Upper lobe of right lung (tissue), 1 donor: ENCODE data around the gene MCAM. TPM values are rescaled to one million over a fixed set of nuclear protein-coding genes. Genes with fewer than 3 reads are reported as not detected.

ENCODE experiments used
- ATAC-seq: fragments of 200-7000 bp; cut with Tn5 transposase; one replicate; pipeline ENCODE4 v1.9.1; 2020; ENCODE audit warnings: mild to moderate bottlenecking, moderate library complexity
- DNase-seq: peaks from one replicate; pipeline ENCODE4 v3.0.0-alpha.2; 2020
- H3K27ac ChIP-seq: fragments of 200-600 bp; one replicate; pipeline ENCODE4 v1.8.0; 2022
- H3K27me3 ChIP-seq: fragments of 200-600 bp; one replicate; pipeline ENCODE4 v1.8.0; 2022; ENCODE audit warnings: mild to moderate bottlenecking
- H3K36me3 ChIP-seq: fragments of 200-600 bp; one replicate; pipeline ENCODE4 v1.8.0; 2022
- H3K4me1 ChIP-seq: fragments of 200-600 bp; one replicate; pipeline ENCODE4 v1.8.0; 2022
- H3K4me3 ChIP-seq: fragments of 200-600 bp; one replicate; pipeline ENCODE4 v1.8.0; 2022; ENCODE audit warnings: mild to moderate bottlenecking
- H3K9me3 ChIP-seq: fragments of 200-600 bp; one replicate; pipeline ENCODE4 v1.8.0; 2022
- intact Hi-C: fragments of 100-400 bp; cut with DNase I; formaldehyde crosslinking; loops from one replicate; pipeline ENCODE4 v1.11.0; 2022
- total RNA-seq: library from RNA; stranded (reverse); fragmentation: NEBNext Ultra II Directional; extraction: Animal tissue kit (Norgen Biotek cat#: 25700); gene quantifications from one replicate; pipeline ENCODE4 v1.2.1, GENCODE V29; 2021
- TF ChIP-seq, protein P1 (sequence below): fragments of 200-600 bp; IDR thresholded peaks from one replicate; pipeline ENCODE4 v1.8.0; 2022; ENCODE audit warnings: antibody characterized with exemption
- donor health status: DM: no; HTN: yes; CAD: no; lungs with severe emphysema.

MCAM gene
- total RNA-seq, 1 donor from 2014 or later, result 134 TPM

DNA sequence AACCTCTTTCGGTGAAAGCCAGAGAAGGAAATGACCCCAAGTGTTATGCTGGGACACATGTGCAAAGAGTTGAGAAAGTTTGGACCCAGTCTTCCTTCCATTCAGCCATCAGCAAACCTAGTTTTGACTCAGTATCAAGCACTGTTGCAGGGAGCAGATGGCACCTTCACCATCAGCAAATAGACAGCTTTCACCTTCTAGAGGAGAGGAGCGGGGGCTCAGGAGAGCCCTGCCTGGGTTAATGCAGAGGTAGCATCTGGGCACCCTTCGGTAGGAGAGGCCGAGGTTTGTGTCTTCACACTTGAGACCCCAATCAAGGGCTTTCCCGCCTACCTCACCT lies 45.8 kb upstream of the MCAM start:
- peaks cover 30% of the 10 kb centered on the region for H3K4me1 ChIP-seq
- no peak for ATAC-seq

DNA sequence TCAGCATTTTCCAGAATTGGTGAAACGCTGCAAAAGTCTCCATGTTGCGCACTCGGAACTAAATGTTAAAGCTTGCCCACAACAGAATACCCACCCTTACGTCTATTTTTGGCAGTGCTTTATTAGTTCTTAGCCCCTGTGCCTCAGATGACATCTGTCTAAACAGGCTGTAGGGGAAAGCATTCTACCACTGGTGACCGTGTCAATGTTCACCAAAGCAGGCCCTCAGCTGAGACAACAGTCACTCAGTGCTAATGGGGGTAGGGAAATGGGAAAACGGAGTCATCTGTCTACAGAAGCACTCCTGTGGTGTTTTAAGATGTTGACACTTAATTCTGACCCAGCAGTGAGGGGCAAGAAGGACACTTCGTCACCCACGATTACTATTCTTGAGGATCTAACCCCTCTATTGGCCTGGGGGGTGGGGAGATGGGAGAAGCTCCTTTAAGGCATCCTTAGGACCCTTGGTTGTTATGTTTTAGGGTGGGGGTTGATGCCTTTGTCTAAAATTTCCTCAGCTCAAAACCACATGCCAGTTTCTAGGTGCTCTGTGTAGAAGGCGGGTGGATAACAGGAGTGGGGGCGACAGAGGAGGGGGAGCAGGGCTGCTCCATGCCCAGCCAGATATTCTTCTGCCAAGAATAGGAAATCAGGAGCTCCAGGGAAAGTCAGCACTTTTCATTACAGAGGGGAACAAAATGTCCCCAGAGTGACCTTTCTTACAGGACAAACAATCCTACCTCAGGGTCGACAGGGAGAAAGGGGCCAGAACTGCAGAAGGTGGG lies 45.2 kb upstream of the MCAM start:
- H3K4me3 ChIP-seq, result no peak overlapping the region
- ATAC-seq (no peak), DNase-seq (no peak)
- TF ChIP-seq, protein P1, sequence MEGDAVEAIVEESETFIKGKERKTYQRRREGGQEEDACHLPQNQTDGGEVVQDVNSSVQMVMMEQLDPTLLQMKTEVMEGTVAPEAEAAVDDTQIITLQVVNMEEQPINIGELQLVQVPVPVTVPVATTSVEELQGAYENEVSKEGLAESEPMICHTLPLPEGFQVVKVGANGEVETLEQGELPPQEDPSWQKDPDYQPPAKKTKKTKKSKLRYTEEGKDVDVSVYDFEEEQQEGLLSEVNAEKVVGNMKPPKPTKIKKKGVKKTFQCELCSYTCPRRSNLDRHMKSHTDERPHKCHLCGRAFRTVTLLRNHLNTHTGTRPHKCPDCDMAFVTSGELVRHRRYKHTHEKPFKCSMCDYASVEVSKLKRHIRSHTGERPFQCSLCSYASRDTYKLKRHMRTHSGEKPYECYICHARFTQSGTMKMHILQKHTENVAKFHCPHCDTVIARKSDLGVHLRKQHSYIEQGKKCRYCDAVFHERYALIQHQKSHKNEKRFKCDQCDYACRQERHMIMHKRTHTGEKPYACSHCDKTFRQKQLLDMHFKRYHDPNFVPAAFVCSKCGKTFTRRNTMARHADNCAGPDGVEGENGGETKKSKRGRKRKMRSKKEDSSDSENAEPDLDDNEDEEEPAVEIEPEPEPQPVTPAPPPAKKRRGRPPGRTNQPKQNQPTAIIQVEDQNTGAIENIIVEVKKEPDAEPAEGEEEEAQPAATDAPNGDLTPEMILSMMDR, result no peak
- no peaks in the 10 kb centered on the region for H3K9me3 ChIP-seq
- H3K4me1 ChIP-seq, result peaks cover 30% of the 10 kb centered on the region
- no peaks in the 10 kb centered on the region for H3K27me3 ChIP-seq
- H3K27ac ChIP-seq, result no peak overlapping the region
- intact Hi-C loops, result no loop called here
- H3K36me3 ChIP-seq, result no peaks in the 10 kb centered on the region

More for the DNA sequence above, 45.8 kb upstream of the MCAM start:
- TF ChIP-seq, protein P1, result no peak
- Histone ChIP-seq H3K27me3 (no peaks in the 10 kb centered on the region), H3K4me3 (no peak overlapping the region), H3K36me3 (no peaks in the 10 kb centered on the region), H3K9me3 (no peaks in the 10 kb centered on the region), H3K27ac (no peak overlapping the region)
- intact Hi-C loops, result no loop called here
- DNase-seq, result no peak

DNA sequence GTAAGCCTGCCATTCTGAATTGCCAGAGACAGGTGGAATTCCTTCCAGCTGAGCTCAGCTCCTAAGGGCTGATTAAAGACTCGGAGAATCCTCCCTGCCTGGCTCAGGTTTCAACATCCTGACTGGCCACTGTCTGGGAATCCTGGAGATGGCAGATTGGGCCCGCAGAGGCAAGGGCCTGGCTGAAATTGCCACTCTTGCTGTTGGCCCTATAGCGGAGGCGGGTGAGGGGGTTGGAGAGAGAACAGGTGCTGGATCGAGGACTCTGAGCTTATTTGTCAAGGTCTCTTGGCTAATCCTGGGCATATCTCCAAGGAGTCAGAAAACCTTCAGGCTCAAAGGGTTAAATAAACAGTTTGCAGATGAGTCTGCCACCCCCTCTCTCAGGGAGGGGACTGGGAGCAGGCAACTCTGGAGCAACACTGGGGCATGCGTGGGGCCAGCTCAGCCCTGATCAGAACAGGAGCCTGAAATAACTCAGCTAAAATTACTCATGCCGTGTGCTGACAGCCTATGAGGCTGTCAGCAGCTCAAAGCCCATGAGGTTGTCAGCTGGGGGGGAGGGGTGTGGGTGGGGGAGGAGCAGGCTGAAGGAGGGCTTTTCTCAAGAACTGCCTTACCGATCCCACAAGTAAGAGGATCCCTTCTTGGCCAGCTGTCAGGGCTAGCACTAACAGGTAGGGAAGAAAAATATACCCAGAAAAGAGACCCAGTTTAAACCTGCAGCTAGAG lies 44.3 kb upstream of the MCAM start:
- intact Hi-C loops, result no loop called here
- Histone ChIP-seq H3K4me1 (peaks cover 30% of the 10 kb centered on the region), H3K36me3 (no peaks in the 10 kb centered on the region), H3K4me3 (no peak overlapping the region), H3K9me3 (no peaks in the 10 kb centered on the region), H3K27ac (peak overlapping the region; percentile 24), H3K27me3 (no peaks in the 10 kb centered on the region)
- TF ChIP-seq, protein P1, result no peak
- DNase-seq, result peak; percentile 83
- ATAC-seq, result peak; percentile 73

DNA sequence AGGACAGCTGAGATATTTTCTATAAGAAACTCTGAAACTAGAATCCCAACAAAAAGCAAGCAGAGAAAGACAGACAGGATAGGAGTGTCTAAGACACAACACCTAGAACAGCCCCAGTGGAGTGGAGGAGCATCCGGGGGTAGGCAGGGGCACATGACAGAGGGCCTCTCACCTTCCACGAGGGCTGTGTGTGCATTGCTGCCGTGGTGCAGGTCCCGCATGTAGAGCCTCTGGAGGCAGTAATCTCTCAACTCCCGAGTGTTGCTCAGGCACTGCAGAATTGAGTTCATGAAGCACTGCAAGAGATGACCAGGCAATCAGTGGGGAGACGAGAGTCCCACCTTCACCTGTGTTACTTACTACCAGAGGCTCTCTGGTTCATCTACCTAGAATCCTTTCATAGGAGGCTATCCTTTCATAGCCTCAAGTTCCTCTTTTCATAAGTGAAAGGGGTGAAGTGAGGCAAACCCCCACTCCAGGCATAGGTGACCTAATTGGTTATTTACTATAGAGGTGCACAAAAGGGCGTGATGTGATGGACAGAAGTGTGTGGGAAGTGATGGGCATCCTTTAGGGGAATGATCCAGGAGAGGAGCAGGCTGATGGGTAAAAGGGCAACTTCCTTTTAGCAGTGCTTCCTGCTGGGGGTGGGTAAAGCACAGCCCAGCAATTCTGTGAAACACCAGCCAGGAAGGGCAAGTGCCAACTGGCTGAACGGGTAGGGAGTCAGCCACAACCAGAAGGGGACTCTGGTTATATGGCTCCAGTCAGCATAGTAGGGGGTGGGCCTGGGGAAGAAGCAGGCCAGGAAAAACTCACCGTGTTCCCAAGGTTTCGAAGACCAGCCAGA lies 42.7 kb upstream of the MCAM start:
- H3K36me3 ChIP-seq, result no peaks in the 10 kb centered on the region
- H3K27ac ChIP-seq, result no peak overlapping the region
- DNase-seq (no peak), ATAC-seq (peak; percentile 16)
- TF ChIP-seq, protein P1, result no peak
- no peaks in the 10 kb centered on the region for H3K27me3 ChIP-seq
- no peak overlapping the region for H3K4me3 ChIP-seq
- no peaks in the 10 kb centered on the region for H3K9me3 ChIP-seq
- intact Hi-C loops, result no loop called here
- peaks cover 27% of the 10 kb centered on the region for H3K4me1 ChIP-seq

DNA sequence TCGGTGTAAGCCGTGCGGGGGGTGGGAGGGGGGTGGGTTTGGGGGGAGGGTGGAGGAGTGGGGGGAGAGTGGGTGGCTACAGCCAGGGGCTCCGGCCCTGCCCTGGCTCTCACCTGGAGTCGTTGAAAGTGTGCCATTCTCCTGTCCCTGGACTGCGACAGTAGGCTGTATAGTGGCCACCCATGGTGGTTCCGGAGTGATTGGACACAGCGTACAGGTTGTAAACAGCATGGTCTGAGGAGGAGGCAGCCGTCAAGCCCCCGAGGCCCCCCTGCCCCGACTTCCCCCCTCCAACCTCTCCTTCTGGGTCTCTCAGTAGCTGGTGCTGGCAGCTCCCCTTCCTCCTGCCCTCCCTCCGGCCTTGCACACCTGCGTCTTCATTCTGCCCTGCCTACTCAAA lies 40.1 kb upstream of the MCAM start:
- peak overlapping the region; percentile 79 for H3K27ac ChIP-seq
- H3K4me3 ChIP-seq, result peak overlapping the region; percentile 61
- H3K36me3 ChIP-seq, result no peaks in the 10 kb centered on the region
- peaks cover 16% of the 10 kb centered on the region for H3K4me1 ChIP-seq
- intact Hi-C loops, result no loop called here
- no peak for ATAC-seq
- peaks cover under 1% of the 10 kb centered on the region for H3K27me3 ChIP-seq
- H3K9me3 ChIP-seq, result no peaks in the 10 kb centered on the region
- no peak for DNase-seq
- TF ChIP-seq, protein P1, result no peak
